Keratinocyte (primary cell): ENCODE measurements around the gene EFCAB13.

Experiments used
- EZH2 ChIP-seq: IDR thresholded peaks from one replicate; pipeline ENCODE4 v1.6.1; 2012; ENCODE audit warnings: inconsistent platforms, mild to moderate bottlenecking, low read length, moderate library complexity
- TF ChIP-seq, protein P1 (sequence below), 3 experiments: IDR thresholded peaks in 1 of 3; conservative IDR thresholded peaks in 1 of 3; optimal IDR thresholded peaks in 1 of 3; 2 replicates in 2 of 3; 3 replicates in 1 of 3; pipeline versions ENCODE3 to v1.5.1; 2011; ENCODE audit warnings: low read length in 3 of 3, mild to moderate bottlenecking in 3 of 3, moderate library complexity in 2 of 3, control low read depth in 1 of 3, inconsistent platforms in 1 of 3; ENCODE audit not compliant: insufficient read depth in 2 of 3; ENCODE audit errors: extremely low read depth in 1 of 3

DNA sequence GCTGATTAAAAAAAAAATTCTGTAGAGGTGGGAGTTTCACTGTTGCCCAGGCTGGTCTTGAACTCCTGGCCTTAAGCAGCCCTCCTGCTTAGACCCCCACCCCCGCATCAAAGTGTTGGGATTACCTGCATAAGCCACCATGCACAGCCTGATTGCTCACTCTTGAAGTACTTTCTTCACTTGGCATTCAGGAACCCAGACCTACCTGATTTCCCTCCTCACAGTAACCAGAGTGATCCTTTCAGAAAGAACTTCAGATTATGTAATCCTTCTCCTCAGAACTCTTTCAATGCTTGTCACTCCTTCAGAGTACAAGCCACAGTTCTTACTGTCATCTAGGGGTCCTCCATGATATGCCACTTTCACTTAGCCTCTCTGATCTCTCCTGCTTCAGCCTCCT lies 1.4 kb downstream of the EFCAB13 start:
- TF ChIP-seq, protein P1, sequence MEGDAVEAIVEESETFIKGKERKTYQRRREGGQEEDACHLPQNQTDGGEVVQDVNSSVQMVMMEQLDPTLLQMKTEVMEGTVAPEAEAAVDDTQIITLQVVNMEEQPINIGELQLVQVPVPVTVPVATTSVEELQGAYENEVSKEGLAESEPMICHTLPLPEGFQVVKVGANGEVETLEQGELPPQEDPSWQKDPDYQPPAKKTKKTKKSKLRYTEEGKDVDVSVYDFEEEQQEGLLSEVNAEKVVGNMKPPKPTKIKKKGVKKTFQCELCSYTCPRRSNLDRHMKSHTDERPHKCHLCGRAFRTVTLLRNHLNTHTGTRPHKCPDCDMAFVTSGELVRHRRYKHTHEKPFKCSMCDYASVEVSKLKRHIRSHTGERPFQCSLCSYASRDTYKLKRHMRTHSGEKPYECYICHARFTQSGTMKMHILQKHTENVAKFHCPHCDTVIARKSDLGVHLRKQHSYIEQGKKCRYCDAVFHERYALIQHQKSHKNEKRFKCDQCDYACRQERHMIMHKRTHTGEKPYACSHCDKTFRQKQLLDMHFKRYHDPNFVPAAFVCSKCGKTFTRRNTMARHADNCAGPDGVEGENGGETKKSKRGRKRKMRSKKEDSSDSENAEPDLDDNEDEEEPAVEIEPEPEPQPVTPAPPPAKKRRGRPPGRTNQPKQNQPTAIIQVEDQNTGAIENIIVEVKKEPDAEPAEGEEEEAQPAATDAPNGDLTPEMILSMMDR (optimal IDR thresholded peaks at IDR 0.05 in 1 of 3, IDR thresholded peaks at IDR 0.05 in 1 of 3, conservative IDR thresholded peaks at IDR 0.05 in 1 of 3; ENCODE audit: extremely low read depth in 1 of 3, insufficient read depth in 2 of 3, low read length in 3 of 3): no peak
- TF ChIP-seq EZH2: no peak
